Natural killer cell treated with Interleukin-12 subunit alpha and Interleukin-12 subunit beta and Interleukin-15 and Interleukin-18, amount 100 ng/mL, for 72 hours (primary cell): ENCODE data around the gene NFIA. TPM values are rescaled to one million over a fixed set of nuclear protein-coding genes. Genes with fewer than 3 reads are reported as not detected.

Experiments
- ATAC-seq, 2 donors: fragments of 150-1000 bp; cut with Tn5 transposase in 1 of 2; sonication (Bioruptor Pico), chemical (Tn5 transposase) in 1 of 2; 2 replicates each; pipeline ENCODE4 v1.10.0; 2021
- DNase-seq: peaks from one replicate; pipeline ENCODE4 v3.0.0; 2022; ENCODE audit warnings: low spot score
- H3K27ac Mint-ChIP-seq, 2 donors: 1 replicate in 1 of 2; 2 replicates in 1 of 2; pipeline ENCODE4 v1.8.0; 2022; ENCODE audit warnings: mixed read lengths in 2 of 2, mild to moderate bottlenecking in 1 of 2, moderate library complexity in 1 of 2
- H3K27me3 Mint-ChIP-seq, 2 donors: 1 replicate in 1 of 2; 2 replicates in 1 of 2; pipeline ENCODE4 v1.8.0; 2022; ENCODE audit warnings: mixed read lengths in 2 of 2
- H3K36me3 Mint-ChIP-seq: one replicate; pipeline ENCODE4 v1.8.0; 2022; ENCODE audit warnings: mixed read lengths
- H3K4me1 Mint-ChIP-seq, 2 donors: 1 replicate in 1 of 2; 2 replicates in 1 of 2; pipeline ENCODE4 v1.8.0; 2022; ENCODE audit warnings: low read depth in 2 of 2, mixed read lengths in 2 of 2, mild to moderate bottlenecking in 1 of 2
- H3K4me3 Mint-ChIP-seq: one replicate; pipeline ENCODE4 v1.8.0; 2022; ENCODE audit warnings: mixed read lengths
- H3K9me3 Mint-ChIP-seq: 2 replicates; pipeline ENCODE4 v1.8.0; 2022; ENCODE audit warnings: mixed read lengths
- total RNA-seq, 2 donors: library from RNA; stranded (reverse); gene quantifications; one replicate each; pipeline ENCODE4 v1.2.3, GENCODE V29; 2022

The NFIA gene
- total RNA-seq, 2 donors from 2014 or later, result 0.14 to 7.3 TPM

DNA sequence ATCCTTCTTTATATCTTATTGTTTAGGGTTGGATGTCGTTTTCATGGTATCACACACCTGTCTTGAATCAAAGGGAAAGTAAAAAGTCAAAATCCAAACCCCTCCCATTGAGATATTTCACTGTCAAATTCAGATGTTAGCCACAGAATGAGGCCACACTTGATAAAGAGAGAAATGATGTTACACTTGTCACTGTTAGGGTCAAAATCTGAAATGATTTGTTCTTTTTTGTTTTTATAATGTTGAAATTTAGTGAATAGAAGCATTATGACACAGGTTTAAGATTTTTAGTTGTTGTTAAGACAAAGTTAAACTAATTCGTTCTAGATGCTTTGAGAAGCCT lies 13.1 kb downstream of the NFIA start:
- no peak for ATAC-seq
- no peaks in the 10 kb centered on the region for H3K9me3 Mint-ChIP-seq
- H3K27me3 Mint-ChIP-seq, result peaks cover 21 to 24% of the 10 kb centered on the region in 2 donors
- DNase-seq, result no peak
- no peaks in the 10 kb centered on the region for H3K36me3 Mint-ChIP-seq
- no peak overlapping the region for H3K4me3 Mint-ChIP-seq
- H3K4me1 Mint-ChIP-seq, result no peaks in the 10 kb centered on the region
- no peak overlapping the region for H3K27ac Mint-ChIP-seq

DNA sequence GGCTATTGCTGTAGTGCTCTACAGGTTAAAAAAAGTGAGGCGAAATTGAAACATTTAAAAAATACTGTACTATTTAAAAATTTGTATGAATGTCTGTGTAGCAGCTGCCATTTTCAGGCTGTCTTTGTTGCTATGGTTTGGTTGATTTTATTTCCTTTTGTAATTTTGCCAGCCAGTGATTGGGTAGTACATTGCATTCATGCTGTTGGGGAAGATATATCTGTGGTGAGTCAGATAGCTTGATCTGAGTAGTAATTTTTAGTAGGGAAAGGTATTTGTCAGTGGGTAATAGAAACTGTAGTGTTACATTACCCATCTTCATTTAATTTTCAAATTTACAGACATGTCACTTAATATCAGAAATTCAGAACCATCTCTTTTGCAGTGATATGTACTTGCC lies 15.0 kb downstream of the NFIA start:
- DNase-seq (no peak), ATAC-seq (no peak)
- Mint-ChIP-seq H3K4me3 (no peak overlapping the region), H3K9me3 (no peaks in the 10 kb centered on the region), H3K27me3 (peaks cover 20 to 23% of the 10 kb centered on the region in 2 donors), H3K36me3 (no peaks in the 10 kb centered on the region), H3K27ac (no peak overlapping the region), H3K4me1 (no peaks in the 10 kb centered on the region)

- Mint-ChIP-seq H3K4me3 (no peak overlapping the region), H3K9me3 (no peaks in the 10 kb centered on the region), H3K36me3 (no peaks in the 10 kb centered on the region), H3K4me1 (no peaks in the 10 kb centered on the region), H3K27ac (no peak overlapping the region), H3K27me3 (peaks cover 17 to 19% of the 10 kb centered on the region in 2 donors)
- DNase-seq, result no peak
- no peak for ATAC-seq
Measured at GRCh38 chr1:61097722-61098121, 15.4 kb downstream of the NFIA start.

DNA sequence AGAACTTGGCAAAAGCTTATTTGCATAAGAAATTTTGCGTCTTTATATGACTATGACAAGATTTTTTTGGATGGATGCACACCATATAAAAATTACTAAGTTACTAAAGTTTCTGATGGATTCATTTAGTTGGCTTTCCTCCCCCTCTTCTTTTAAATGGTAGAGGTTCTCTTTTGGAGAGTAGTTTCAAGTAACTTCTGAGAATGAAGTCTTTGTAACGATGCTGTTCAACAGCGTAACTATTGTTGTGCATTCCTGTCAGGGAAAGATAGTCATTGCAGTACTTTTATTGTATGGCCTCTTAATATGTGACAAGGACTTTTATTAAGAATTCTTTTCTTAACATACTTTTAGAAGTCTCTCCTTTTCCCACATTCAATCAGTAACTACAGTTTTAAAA lies 16.0 kb downstream of the NFIA start:
- no peak overlapping the region for H3K4me3 Mint-ChIP-seq
- ATAC-seq (no peak), DNase-seq (no peak)
- no peaks in the 10 kb centered on the region for H3K36me3 Mint-ChIP-seq
- no peaks in the 10 kb centered on the region for H3K4me1 Mint-ChIP-seq
- no peak overlapping the region for H3K27ac Mint-ChIP-seq
- no peaks in the 10 kb centered on the region for H3K9me3 Mint-ChIP-seq
- H3K27me3 Mint-ChIP-seq, result peaks cover 19 to 20% of the 10 kb centered on the region in 2 donors

DNA sequence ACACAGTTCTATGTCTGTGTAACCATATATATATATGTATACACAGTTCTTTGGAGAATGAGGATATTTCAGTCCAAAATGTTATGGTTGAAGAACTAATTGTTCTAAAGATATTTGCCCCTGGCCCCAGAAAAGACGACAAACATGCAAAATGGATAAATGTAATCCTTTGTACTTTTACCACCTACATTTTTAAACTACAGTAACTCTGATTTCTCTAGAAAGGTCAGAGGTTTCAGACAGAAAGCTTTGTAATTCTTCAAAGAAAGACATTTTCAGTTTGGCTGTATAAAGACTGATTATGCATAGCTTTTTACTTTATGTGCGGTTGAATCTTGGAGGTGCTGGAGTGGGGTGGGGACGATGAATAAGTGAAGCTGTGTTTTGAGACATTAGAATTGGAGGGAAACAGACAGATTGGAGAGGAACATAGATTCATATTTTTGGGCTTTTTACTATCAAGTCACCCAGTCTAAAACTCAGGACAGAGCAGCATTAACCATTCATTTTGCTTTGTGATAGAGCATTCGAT lies 16.6 kb downstream of the NFIA start:
- Mint-ChIP-seq H3K9me3 (no peaks in the 10 kb centered on the region), H3K36me3 (no peaks in the 10 kb centered on the region), H3K4me1 (no peaks in the 10 kb centered on the region), H3K4me3 (no peak overlapping the region), H3K27ac (no peak overlapping the region), H3K27me3 (peaks cover 16 to 17% of the 10 kb centered on the region in 2 donors)
- DNase-seq, result no peak
- no peak for ATAC-seq

GRCh38 chr1:61100578-61100977 lies 18.2 kb downstream of the NFIA start:
- H3K4me1 Mint-ChIP-seq, result no peaks in the 10 kb centered on the region
- no peaks in the 10 kb centered on the region for H3K9me3 Mint-ChIP-seq
- no peak for DNase-seq
- no peak overlapping the region for H3K27ac Mint-ChIP-seq
- peaks cover 0 to 8% of the 10 kb centered on the region in 2 donors for H3K27me3 Mint-ChIP-seq
- H3K4me3 Mint-ChIP-seq, result no peak overlapping the region
- no peaks in the 10 kb centered on the region for H3K36me3 Mint-ChIP-seq
- no peak for ATAC-seq

GRCh38 chr1:61101536-61101935 lies 19.2 kb downstream of the NFIA start:
- Mint-ChIP-seq H3K9me3 (no peaks in the 10 kb centered on the region), H3K27me3 (peaks cover 0 to 8% of the 10 kb centered on the region in 2 donors), H3K27ac (no peak overlapping the region), H3K4me1 (no peaks in the 10 kb centered on the region), H3K36me3 (no peaks in the 10 kb centered on the region), H3K4me3 (no peak overlapping the region)
- ATAC-seq (no peak), DNase-seq (no peak)

DNA sequence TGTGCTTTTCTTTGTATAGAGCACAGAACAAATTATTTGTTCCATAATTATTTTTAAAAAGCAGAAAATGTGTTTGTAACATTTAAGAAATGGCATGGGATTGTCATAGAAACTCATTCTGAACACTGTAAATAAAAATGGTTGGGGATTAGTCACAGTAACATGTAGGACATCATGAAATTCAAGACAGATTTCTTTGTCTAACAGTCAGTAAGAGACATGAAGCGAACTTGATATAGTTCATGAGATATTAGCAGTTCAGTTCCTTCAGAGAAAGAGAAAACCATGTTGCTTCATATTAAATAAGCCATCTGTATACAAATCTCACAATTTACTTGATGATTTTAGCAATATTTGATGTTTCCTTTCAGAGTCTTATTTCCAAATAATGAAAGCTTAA lies 19.7 kb downstream of the NFIA start:
- H3K4me3 Mint-ChIP-seq, result no peak overlapping the region
- H3K9me3 Mint-ChIP-seq, result no peaks in the 10 kb centered on the region
- no peak for ATAC-seq
- DNase-seq, result no peak
- peaks cover 0 to 8% of the 10 kb centered on the region in 2 donors for H3K27me3 Mint-ChIP-seq
- no peak overlapping the region for H3K27ac Mint-ChIP-seq
- no peaks in the 10 kb centered on the region for H3K36me3 Mint-ChIP-seq
- H3K4me1 Mint-ChIP-seq, result no peaks in the 10 kb centered on the region

DNA sequence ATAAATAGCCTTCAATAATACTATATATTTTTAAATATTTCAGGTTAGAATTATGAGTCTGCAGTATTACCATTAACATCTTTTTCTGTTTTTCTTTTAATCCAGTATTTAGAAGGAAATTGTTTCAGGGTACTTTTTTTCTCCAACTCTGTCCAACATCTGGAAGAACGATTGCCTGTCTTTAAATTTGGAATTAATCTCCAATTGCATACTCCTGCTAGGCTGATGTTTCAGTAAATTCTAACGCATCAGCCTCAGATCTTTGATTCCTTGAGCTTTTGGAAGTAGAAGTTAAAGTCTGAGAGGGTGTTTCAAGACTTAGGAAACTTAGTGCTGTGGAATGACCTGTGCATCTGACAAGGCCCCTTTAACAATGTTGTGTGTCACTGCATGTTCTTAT lies 20.3 kb downstream of the NFIA start:
- no peaks in the 10 kb centered on the region for H3K36me3 Mint-ChIP-seq
- H3K27me3 Mint-ChIP-seq, result peaks cover 0 to 8% of the 10 kb centered on the region in 2 donors

DNA sequence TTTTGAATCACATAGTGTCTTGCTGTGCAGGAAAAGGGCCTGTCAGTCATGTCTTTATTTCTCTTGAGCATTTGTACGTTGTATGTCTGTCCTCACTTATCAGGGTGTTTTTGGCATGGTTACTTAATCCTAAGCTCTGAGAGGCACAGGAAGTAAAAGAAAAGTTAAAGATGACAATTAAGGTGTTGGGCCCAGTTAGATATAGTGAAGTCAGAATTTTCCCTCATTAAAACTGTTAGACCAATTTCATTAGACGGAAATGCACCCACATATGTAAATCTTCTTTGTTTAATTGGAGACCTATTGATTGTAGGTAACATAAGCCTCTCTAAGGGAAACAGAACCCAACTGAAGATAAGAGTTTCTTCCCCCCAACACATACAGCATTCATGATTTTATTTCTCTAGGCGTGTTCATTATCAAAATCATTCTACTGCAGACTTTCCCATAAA lies 21.9 kb downstream of the NFIA start:
- Mint-ChIP-seq H3K4me1 (no peaks in the 10 kb centered on the region), H3K36me3 (no peaks in the 10 kb centered on the region), H3K4me3 (no peak overlapping the region), H3K9me3 (no peaks in the 10 kb centered on the region), H3K27ac (no peak overlapping the region), H3K27me3 (peaks cover 0 to 9% of the 10 kb centered on the region in 2 donors)
- ATAC-seq (no peak), DNase-seq (no peak)

More for the DNA sequence above, 20.3 kb downstream of the NFIA start:
- no peak for ATAC-seq
- no peaks in the 10 kb centered on the region for H3K9me3 Mint-ChIP-seq
- no peak overlapping the region for H3K4me3 Mint-ChIP-seq
- H3K4me1 Mint-ChIP-seq, result no peaks in the 10 kb centered on the region
- no peak overlapping the region for H3K27ac Mint-ChIP-seq
- DNase-seq, result no peak

GRCh38 chr1:61107638-61108037 lies 25.3 kb downstream of the NFIA start:
- Mint-ChIP-seq H3K27ac (no peak overlapping the region), H3K9me3 (no peaks in the 10 kb centered on the region), H3K27me3 (peaks cover 0 to 14% of the 10 kb centered on the region in 2 donors), H3K4me1 (no peaks in the 10 kb centered on the region), H3K4me3 (no peak overlapping the region), H3K36me3 (no peaks in the 10 kb centered on the region)
- DNase-seq (no peak), ATAC-seq (no peak)

DNA sequence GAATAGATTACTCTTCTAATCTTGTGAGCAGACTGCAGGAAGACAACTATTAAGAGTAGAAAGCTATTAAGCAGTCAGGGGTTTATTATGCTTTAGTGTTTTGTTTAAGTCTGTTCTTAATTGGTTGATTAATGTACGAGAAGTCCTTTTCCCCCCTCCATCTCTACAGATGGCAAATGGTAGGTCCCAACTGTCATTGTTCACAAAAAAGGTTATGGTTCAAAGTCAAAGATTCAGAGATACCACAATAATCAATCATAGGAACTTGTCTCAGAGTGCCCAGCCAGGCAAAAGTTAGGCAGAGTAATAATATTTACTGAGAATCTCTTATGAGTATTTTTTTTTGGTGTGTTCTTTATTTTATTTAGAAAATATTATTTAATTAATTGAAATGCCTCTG lies 26.8 kb downstream of the NFIA start:
- Mint-ChIP-seq H3K36me3 (peaks cover 6% of the 10 kb centered on the region), H3K4me3 (no peak overlapping the region), H3K4me1 (no peaks in the 10 kb centered on the region), H3K9me3 (no peaks in the 10 kb centered on the region), H3K27me3 (peaks cover 8 to 15% of the 10 kb centered on the region in 2 donors), H3K27ac (no peak overlapping the region)
- DNase-seq (no peak), ATAC-seq (no peak)

GRCh38 chr1:61109910-61110309 lies 27.5 kb downstream of the NFIA start:
- H3K36me3 Mint-ChIP-seq, result peaks cover 6% of the 10 kb centered on the region
- H3K4me1 Mint-ChIP-seq, result no peaks in the 10 kb centered on the region
- ATAC-seq, result no peak
- peaks cover 8 to 15% of the 10 kb centered on the region in 2 donors for H3K27me3 Mint-ChIP-seq
- H3K9me3 Mint-ChIP-seq, result no peaks in the 10 kb centered on the region
- no peak overlapping the region for H3K4me3 Mint-ChIP-seq
- H3K27ac Mint-ChIP-seq, result no peak overlapping the region
- no peak for DNase-seq

GRCh38 chr1:61110554-61110953 lies 28.2 kb downstream of the NFIA start:
- DNase-seq (no peak), ATAC-seq (no peak)
- Mint-ChIP-seq H3K36me3 (peaks cover 6% of the 10 kb centered on the region), H3K27me3 (peaks cover 8 to 19% of the 10 kb centered on the region in 2 donors), H3K4me1 (no peaks in the 10 kb centered on the region), H3K4me3 (no peak overlapping the region), H3K27ac (no peak overlapping the region), H3K9me3 (no peaks in the 10 kb centered on the region)
